NCI-H524 (cell line): ENCODE data around the gene KPNA3.
"Not testable (repeated sequence)": the region's sequence is repeated elsewhere in the genome, so short reads cannot be mapped to it uniquely, and the experiment has no call there.

Source experiments
- DNase-seq, 2 experiments: peaks; one replicate each; lab custom pipeline; 2025; lab: John Stamatoyannopoulos, UW

KPNA3 gene, protein sequence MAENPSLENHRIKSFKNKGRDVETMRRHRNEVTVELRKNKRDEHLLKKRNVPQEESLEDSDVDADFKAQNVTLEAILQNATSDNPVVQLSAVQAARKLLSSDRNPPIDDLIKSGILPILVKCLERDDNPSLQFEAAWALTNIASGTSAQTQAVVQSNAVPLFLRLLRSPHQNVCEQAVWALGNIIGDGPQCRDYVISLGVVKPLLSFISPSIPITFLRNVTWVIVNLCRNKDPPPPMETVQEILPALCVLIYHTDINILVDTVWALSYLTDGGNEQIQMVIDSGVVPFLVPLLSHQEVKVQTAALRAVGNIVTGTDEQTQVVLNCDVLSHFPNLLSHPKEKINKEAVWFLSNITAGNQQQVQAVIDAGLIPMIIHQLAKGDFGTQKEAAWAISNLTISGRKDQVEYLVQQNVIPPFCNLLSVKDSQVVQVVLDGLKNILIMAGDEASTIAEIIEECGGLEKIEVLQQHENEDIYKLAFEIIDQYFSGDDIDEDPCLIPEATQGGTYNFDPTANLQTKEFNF

DNA sequence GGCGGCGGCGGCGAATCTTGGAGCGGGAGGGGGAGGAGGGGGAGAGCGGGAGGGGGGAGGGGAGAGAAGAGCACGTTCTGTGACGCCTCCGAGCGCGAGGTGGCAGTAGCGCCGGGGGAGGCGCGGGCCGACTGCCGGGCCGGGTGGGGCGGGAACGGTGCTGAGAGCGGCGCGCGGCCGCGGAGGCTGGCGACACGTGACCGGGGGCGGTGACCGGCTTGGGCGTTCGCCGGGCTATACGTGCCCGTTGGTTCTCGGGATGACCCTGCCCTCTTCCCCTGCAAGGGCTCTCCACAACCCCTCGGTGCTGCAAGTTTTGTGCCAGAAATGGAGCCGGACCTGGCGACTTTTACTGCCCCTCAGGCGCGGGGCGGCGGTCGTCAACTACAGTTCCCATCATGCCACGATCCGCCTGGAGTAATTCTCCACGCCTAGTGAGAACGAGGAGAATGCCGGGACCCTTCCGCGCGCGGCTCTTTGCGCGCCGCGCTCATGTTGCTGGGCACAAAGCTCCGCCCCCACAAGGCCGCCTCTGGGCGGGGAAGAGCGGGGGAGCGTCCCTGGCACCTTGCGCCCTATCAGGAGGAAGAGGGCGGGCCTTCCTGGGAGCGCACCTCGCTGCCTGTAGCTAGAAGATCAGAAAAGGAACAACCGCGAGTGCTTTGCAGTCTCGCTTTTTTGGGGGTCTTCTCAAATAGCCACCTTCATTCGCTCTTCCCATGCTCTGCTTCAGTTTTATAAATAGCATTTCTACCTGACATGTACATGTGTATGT is at the start of gene KPNA3:
Gene KPNA3, minus strand, starts transcription at position 133 of the 775 bp plus-strand sequence. CDS start 176 bp downstream, outside the sequence.
- peak; percentile 89 to 97 for DNase-seq

DNA sequence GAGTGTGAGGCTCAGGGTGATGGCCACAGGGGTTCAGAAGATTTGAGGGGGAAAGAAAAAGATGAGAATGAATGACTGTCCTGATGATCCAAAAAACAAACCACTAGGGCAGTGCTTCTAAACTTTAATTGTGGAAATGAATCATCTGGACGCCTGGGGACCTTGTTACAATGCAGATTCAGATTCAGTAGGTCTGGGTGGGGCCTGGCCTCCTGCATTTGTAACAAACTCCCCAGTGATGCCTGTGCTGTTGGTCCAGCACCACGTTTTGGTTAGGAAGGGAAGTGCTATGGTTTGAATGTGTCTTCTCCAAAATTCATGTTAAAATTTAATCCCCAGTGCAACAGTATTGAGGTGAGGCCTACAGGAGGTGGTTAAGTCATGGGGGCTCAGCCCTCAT is 49.5 kb upstream of the KPNA3 start:
- no peak for DNase-seq

DNA sequence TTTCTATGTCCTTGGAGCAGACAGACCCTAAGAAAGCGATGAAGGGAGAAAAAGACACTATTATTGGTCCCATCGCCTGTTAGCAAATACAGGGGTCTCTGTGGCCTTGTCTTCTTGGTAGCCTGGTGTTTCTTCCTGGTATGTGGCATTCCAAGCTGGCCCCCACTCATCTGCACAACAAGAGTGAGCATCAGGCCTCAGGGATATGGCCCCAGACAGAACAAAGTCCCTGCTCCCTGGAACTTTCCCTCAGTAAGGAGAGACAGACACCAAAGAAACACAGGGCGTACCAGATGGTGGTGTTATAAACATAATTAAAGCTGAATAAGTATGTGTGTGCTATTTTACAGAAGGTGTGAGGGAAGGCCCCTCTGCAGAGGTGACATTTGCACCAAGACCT is 48.2 kb upstream of the KPNA3 start:
- peak in 1 of 2 experiments; percentile 62 for DNase-seq

DNA sequence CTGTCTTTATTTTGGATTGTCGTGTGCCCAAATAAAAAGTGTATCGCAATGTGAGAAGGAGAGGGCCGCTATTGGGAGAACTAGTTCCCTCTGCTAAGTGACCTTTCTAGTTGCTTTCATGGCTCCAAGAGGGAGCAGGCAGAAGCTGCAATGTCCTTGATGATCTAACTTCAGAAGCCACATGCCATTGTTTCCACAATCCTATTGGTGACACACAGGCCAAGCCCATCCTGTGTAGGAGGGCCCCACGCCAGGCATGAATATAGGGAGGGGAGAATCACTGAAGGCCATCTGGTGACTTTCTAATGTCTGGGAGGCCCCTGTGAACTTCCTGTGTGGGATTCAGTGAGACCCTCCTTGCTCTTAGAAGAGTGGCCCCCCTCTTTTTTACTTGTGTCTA is 47.8 kb upstream of the KPNA3 start:
- DNase-seq = peak; percentile 4 to 59

DNA sequence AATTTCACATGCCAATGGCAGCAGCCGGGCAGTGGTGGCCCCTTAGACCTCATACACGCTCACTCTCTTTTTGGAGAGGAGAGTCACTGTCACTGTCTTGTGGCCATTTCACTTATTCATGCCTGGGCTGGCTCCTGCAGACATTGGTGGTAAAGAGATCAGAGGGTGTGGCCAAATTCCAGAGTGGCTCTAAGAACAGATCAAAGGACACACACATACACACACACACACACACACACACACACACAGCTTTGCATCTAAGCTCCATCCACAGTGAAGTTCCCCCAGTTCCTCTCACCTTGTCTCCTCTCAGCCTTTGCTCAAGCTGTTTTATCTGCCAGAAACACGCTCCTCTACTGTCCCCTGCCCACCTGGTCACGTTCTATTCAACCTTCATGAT is 46.5 kb upstream of the KPNA3 start:
- DNase-seq = no peak

DNA sequence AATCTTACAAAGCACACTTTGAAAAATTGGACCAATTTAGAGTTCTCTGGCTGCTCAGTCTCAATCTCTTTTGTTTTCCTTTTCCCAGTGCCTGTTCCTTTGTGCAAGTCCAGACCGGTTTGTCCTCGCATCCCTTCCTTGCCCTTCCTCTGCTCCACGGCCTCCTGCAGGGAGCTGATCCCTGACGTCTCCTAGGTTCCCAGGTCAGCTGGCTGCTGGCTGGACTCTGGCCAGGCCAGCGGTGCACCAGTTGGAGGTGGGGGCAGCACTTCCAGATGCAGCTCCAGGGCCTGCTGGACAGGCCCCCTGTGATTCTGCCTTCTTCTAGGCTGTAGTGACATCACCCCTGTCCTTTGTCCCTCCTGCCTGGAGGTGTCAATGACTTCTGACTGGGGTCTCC is 44.0 kb upstream of the KPNA3 start:
- DNase-seq = no peak

DNA sequence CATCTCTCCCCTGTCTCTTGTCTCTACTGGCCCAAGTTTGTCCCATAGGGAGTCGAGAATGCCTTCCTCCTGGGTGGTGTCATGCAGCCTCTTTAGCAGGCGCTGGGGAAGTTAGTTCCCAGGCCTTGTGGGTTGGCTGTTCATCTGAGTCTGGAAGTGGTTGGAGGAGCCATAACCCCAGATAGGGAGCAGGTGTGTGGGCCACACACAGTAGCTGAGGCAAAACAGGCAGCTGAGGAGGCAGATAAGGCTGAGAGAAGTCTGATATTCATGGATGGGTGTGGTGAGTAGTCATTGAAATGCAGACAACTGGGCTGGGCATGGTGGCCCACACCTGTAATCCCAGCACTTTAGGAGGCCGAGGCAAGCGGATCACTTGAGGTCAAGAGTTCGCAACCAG is 40.9 kb upstream of the KPNA3 start:
- no peak for DNase-seq

DNA sequence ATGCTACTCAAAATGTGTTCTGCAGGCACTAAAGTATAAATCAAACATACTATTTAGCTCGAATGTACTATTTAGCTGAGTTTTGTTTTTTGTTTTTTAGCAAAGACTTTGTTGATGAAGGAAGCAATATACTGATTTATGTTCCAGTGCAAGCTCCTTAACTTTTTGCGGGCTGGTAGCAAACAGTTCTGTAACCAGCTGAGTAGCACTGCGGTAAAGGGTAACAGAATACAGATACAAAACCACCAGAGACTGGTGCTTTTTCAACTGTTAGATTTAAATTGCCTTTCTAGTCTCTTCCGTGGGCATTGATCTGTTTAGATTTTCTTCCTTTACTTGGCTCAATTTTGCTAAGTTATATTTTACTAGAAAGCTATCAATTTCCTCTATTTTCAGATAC is 39.0 kb upstream of the KPNA3 start:
- no peak for DNase-seq

DNA sequence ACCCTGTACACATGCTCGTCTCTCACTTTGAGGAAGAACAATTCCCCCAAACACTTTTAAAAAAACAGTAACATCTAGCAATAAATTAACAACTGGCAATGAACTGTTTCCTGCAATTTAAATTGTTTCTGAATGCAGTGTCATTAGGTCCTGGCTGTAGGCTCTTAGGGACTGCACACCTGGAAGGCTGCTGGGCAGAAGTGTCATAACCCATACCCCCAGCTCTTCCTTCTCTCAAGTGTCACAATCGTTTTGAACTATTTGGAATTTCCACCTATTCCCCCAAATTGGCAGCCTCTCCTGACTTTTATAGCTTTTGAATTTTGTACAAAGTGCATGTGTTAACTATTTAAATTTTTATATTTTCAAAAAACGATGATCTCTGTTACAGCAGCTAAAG is 38.2 kb upstream of the KPNA3 start:
- no peak for DNase-seq

DNA sequence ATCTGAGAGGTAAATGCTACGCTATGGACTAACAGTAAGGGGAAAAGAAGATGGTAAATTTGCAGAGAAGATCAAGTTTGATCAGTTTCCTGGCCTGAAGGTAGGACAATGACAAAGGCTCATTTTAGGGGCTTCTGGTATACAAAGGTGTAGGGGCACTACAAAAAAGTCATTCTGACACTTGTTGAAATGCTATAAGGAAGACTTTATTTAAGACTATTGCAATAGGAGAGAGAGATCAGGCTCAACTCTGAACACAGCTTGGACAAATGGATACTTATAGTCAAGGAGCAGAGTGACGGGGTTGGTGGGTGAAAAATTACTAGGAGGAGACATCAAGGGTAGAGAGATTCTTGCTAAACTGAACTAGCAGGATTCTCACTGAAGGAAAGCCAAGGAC is 37.2 kb upstream of the KPNA3 start:
- no peak for DNase-seq

DNA sequence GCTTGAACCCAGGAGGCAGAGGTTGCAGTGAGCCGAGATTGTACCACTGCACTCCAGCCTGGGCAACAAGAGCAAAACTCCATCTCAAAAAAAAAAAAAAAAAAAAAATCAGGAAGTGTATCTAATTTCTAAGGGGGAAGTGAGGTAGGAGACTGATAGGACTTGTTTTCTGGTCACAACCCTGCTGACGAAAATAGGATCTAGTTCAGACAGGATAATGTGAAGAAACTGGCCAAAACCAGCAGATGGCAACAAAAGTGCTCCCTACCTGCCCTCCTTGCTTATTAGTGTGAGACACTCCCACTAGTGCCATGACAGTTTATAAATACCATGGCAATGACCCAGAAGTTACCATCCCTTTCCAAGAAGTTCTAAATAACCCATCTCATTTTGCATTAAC is 36.0 kb upstream of the KPNA3 start:
- DNase-seq = peak in 1 of 2 experiments; percentile 19

DNA sequence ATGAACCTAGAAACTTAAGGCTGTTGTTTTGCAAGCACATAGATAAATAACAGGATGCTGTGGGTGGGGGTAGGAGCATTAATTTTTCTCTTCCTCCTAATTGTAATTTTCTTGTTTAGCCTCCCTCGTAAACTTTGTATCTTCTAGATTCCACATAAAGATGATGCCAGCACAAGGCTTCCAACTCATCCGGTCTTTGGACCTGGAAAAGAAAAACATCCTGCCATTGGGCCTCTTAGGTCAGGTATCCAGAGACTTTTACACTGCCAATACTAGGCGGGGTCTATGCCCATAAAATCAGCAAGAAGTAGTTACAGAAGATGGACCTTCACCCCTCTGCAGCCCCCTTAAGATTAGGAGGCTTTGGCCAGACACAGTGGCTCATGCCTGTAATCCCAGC is 35.4 kb upstream of the KPNA3 start:
- no peak for DNase-seq

DNA sequence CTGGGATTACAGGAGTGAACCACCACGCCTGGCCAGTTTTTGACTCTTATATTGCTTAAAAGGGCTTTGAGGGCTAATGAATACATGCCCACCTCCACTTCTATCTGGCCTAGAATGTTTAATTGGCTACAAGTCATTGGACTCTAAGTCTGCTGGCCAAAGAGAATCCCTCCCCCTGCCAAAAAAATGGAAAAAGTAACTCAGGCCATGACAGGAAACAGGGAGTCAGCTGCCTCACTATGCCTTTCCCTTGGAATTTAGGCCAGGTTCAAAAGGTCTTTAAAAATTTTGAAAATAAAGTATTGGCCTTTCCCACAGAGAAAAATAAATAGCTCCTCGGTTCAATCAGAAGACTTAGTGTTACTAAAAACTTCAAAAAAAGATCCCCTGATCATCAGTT is 34.9 kb upstream of the KPNA3 start:
- no peak for DNase-seq

DNA sequence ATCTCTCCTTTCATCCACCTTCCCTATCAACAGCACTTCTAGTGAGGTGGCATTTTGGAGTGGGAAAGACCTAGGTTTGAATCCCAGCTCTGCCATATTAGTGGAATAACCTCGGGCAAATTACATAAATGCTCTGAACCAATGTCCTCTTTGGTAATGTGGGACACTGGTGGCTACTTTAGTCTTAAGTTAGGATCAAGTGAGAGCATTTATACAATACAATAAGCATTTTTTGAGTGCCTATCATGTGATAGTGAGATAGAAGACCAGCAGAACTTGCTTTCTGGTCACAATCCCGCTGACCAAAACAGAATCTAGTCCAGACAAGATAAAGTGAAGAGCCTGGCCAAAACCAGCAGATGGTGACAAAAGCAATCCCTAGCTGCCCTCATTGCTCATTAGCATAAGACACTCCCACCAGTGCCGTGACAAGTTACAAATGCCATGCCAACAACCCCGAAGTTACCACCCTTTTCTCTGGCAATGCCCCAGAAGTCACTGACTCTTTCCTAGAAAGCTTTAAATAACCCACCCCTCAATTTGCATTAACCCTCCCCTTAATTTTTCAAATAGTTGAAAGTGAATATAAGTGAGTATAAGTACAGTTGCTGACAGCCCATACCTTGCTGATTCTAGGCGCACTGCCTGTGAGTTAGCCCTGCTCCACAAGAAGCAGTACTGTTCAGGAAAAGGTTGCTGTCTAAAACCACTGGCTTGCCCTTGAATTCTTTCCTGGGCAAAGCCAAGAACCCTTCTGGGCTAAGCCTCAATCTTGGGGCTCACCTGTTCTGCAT is 28.9 kb upstream of the KPNA3 start:
- peak in 1 of 2 experiments; percentile 18 for DNase-seq

DNA sequence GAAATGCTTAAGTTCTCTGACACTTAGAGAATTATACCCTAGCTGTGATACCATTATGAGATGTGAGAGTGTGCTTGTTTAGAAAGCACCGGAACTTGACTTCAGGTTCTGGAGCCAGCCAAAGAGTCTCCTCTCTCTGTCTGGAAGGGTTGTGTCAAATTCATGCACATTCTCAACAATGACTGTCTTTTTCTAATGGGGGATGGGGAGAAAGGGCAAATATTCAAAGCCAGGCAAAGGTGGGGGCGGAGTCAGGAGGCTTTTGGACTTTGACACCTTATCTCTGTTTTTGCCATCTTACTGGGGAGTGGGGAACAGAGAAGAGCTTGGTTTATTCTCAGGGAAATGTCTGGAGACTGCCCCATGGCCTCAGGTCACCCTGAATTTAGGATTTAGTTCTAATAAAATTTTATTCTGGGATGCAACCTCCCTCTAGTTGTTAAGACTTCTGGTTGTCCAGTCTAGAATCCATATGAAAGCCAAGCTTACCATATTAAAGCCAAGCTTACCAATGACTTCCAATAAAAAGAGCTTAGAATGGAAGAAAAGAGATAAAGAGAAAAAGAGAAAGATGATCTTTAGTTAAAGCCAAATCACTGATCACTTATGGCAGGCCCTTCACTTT is 28.2 kb upstream of the KPNA3 start:
- DNase-seq = no peak

DNA sequence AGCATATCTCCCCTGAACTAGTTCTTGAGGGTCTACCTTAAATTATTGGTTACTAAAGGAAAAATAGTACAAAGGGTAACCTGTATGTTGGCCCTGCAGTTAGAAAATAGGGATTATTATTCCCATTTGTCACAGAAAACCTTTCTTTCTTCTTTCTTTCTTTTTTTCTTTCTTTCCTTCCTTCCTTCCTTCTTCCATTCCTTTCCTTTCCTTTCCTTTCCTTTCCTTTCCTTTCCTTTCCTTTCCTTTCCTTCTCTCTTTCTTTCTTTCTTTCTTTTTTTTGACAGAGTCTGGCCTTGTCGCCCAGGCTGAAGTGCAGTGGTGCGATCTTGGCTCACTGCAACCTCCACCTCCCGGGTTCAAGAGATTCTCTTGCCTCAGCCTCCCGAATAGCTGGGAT is 23.6 kb upstream of the KPNA3 start:
- DNase-seq = not testable (repeated sequence)

DNA sequence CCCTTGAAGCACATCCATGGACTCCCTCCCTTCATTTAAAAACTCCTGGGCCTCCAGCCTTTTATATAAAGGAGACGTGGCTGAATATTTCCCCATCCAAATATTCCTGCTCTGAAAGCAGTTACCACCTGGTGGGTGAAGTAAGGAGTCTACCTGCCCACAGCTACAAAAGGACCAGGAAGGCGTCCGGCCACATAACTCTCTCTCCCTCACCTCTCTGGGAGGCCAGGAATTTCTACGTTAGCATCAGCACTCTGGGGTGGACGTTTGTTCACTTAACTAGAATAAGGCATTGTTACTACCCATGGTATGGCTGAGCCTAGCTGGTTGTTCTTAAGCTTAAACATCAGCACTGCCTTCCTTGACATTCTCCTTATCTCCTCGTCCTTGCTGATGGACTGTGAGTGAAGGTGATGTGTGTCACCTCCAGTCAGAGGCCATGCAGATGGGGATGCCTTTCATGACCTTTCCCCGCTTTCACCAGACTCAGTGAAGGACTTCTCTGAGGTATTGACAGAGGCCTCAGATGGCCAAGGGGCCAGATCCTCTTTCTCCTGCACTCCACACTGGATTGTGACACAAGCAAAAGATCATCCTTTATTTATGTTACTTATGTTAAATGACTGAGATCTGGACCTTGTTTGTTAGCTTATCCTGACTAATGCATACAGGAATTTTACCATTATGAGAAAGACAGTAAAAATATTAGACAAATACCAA is 22.2 kb upstream of the KPNA3 start:
- DNase-seq = no peak

DNA sequence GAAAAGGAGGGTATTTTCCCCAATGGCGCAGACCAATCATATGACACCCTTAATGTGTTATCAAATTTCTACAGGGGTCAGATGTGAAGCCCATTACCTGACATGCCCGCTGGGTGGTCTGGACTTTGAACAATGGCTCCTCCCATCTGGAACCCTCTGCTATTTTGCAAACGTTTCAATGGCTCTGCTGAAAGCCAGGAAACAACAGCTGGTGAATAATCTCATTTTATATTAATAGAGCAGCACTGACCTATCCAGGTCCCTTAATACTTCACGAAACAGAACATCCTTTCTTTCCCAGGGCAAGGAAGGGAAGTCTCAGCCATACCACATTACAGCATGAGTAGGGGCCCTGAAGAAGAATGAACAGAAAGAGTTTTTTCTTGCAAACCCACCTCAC is 20.3 kb upstream of the KPNA3 start:
- peak; percentile 11 to 68 for DNase-seq

DNA sequence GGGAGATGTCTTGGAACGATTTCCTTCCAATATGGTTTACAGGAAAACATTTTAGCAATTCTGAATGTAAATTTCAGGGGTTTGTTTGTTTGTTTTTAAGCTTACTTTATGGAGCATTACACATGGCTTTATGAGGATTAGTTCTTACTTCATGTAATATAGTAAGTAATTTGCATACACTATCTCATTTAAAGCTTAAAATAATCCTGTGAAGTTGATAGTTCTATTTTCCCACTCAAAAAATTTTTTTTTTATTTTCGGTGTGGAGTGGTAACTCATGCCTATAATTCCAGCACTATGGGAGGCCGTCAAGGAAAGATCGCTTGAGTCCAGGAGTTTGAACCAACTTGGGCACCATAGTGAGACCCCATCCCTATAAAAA is 19.0 kb upstream of the KPNA3 start:
- no peak for DNase-seq

DNA sequence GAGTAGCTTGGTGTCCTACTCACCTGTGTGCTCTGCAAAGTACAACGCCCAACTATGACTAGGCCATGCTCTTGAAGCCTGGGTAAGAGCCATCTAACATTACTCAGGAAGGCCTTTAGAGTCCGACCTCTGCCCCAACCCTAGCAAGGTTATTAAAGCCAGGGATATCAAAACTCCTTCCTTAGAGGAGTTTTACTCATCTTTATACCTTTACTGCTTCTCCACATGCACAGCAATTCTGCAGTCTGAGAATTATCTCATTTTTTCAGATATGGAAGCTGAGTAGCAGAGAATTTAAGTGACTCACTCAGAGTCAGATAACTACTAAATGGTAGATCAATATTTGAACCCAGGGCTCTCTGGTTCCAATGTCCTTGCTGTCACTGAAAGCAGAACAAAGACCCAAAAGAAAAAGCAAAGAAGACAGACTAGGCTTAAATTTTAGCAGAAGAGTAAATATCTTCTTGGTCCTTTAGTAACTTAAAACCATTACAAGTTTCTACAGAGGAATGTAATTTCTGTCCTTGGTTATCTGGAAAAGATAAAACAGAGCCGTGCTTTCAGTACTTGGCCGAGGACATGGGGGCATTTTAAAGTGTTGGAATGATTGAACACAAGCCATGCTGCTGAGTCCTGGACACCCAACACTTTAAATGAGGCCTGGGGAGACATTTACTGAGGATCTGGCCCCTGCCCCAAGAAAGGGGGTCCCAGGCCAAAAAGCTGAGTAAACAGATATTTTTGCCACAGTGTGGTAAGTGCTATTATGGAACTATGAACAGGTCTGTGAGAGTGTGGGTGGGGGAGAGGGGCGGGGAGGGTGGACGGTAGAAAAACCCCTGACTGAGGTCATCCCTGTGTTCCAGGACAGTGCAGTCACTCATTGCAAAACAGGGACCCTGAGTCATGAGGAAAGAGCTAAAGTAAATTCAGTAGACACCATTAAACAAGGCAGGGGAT is 18.4 kb upstream of the KPNA3 start:
- no peak for DNase-seq
